ENCODE measurements around the gene SEMA4B. TPM values are rescaled to one million over a fixed set of nuclear protein-coding genes. Genes with fewer than 3 reads are reported as not detected.

SEMA4B gene
- total and polyA plus RNA-seq, 10 of the 15 experiments (the other 5 are each of a cell fraction or from before 2014, with no cell fraction given), result 0.87 to 26.0 (median 9.3) TPM

- TF ChIP-seq ZBTB11 (CRISPR knock-in tag; IDR thresholded peaks at IDR 0.05) (no peak), IRF3 (IDR thresholded peaks at IDR 0.05) (no peak), TBL1XR1 (IDR thresholded peaks at IDR 0.05; ENCODE audit: low read depth, low read length) (no peak), ZNF592 (IDR thresholded peaks at IDR 0.05) (no peak), E2F8 (IDR thresholded peaks at IDR 0.05; ENCODE audit: low read depth, partially characterized antibody) (no peak), MYB (IDR thresholded peaks at IDR 0.05; ENCODE audit: borderline replicate concordance, low read depth, low read length) (no peak), ASH2L (IDR thresholded peaks at IDR 0.05; ENCODE audit: borderline replicate concordance, low read depth) (no peak), KLF5 (IDR thresholded peaks at IDR 0.05; ENCODE audit: partially characterized antibody) (no peak), LARP7 (IDR thresholded peaks at IDR 0.05) (no peak), RB1 (IDR thresholded peaks at IDR 0.05; ENCODE audit: borderline replicate concordance) (no peak; the same call in 1 of the 2 replicates), HDAC6 (IDR thresholded peaks at IDR 0.05; ENCODE audit: unreplicated experiment) (no peak), SP1 (IDR thresholded peaks at IDR 0.05; ENCODE audit: low read depth, low read length) (no peak), WRNIP1 (IDR thresholded peaks at IDR 0.05; ENCODE audit: borderline replicate concordance, low read depth, low read length) (no peak), NFYB (IDR thresholded peaks at IDR 0.05; ENCODE audit: insufficient read depth, low read depth, low read length) (peak; percentile 83), SUPT20H (IDR thresholded peaks at IDR 0.05; ENCODE audit: borderline replicate concordance, control insufficient read depth, low read depth, low read length) (no peak), GABPA (IDR thresholded peaks at IDR 0.05; ENCODE audit: low read depth) (no peak), E2F4 (IDR thresholded peaks at IDR 0.05; ENCODE audit: low read depth, low read length) (no peak)
These were observed 9.2 kb upstream of the SEMA4B start (continued) for GRCh38 chr15:90191794-90192509.
